PFSK-1 (cell line): ENCODE results near the gene STX18.

ENCODE experiments used
- FOXP2 ChIP-seq: optimal IDR thresholded peaks from 2 replicates; pipeline ENCODE3; 2011; ENCODE audit warnings: borderline replicate concordance, control low read depth, inconsistent platforms; ENCODE audit not compliant: insufficient read depth; ENCODE audit errors: extremely low read length, extremely low read depth
- POLR2AphosphoS5 ChIP-seq: IDR thresholded peaks from 2 replicates; pipeline ENCODE4 v1.6.1; 2012; ENCODE audit warnings: low read depth, mild to moderate bottlenecking, control low read depth, low read length, moderate library complexity
- REST ChIP-seq, 2 experiments: IDR thresholded peaks; 2 replicates each; pipeline versions ENCODE4 v1.6.1 to v1.8.0; 2011 to 2012; ENCODE audit warnings: low read depth in 2 of 2, low read length in 2 of 2, control low read depth in 1 of 2, inconsistent platforms in 1 of 2, mild to moderate bottlenecking in 1 of 2, moderate library complexity in 1 of 2; ENCODE audit not compliant: insufficient read depth in 1 of 2
- SIN3A ChIP-seq: IDR thresholded peaks from 2 replicates; pipeline ENCODE4 v1.6.1; 2012; ENCODE audit warnings: mild to moderate bottlenecking, low read length, moderate library complexity, borderline replicate concordance; ENCODE audit not compliant: insufficient read depth
- TAF1 ChIP-seq: IDR thresholded peaks from 2 replicates; pipeline ENCODE4 v1.6.1; 2012; ENCODE audit warnings: low read length, control low read depth, borderline replicate concordance; ENCODE audit not compliant: insufficient read depth

DNA sequence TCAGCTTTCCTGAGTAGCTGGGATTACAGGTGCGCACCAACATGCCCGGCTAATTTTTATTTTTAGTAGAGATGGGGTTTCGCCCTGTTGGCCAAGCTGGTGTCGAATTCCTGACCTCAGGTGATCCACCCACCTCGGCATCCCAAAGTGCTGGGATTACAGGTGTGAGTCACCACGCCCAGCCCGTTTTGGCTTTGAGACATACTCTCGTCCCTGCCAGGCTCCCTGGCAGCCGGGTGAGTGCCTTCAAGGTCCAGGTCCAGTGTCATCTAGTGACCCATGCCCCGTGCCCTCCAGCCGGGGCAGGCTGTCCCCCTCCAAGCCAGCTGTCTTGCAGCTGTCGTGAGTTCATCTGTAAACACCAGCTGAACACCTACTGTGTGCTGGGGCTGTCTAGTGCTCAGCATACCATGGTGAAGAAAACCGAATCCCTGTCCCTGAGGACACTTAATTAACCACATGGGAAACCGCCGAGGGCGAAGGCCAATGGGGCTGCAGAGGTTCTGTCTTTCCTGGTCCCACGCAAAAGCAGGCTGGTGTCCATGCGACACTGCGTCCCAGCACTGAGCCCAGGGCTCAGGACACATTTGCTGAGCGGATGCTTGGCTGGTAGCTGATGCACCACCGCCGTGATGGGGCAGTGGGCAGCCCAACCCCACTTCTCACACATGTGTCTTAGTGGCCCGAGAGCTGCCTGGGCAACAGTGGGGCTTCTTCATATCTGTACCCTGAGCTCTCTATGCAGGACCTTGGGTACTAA is 133.1 kb downstream of the STX18 start:
- no peak for TF ChIP-seq POLR2AphosphoS5
- no peak for TF ChIP-seq REST (IDR thresholded peaks at IDR 0.05; ENCODE audit: insufficient read depth in 1 of 2, low read depth in 2 of 2, low read length in 2 of 2)
- no peak for TF ChIP-seq TAF1
- no peak for TF ChIP-seq SIN3A
- TF ChIP-seq FOXP2: no peak
